Gastroesophageal sphincter (tissue), 4 donors: ENCODE results near the gene NKX2-1. TPM values are rescaled to one million over a fixed set of nuclear protein-coding genes. Genes with fewer than 3 reads are reported as not detected.

Source experiments
- ATAC-seq: fragments of 150-250 bp; one replicate; pipeline ENCODE4 v1.9.1; 2016; ENCODE audit warnings: mild to moderate bottlenecking, moderate library complexity
- H3K27ac ChIP-seq, 4 donors: fragments of 200-600 bp; sonication (generic) in 3 of 4; 1 replicate in 3 of 4; 2 replicates in 1 of 4; pipeline ENCODE4 v1.5.1; 2016 to 2019
- H3K27me3 ChIP-seq: fragments of 200-600 bp; sonication (generic); one replicate; pipeline ENCODE4 v1.5.1; 2019
- H3K36me3 ChIP-seq, 2 donors: fragments of 200-600 bp; sonication (generic); one replicate each; pipeline ENCODE4 v1.5.1; 2019; ENCODE audit warnings: control low read depth in 1 of 2
- H3K4me1 ChIP-seq, 3 donors: fragments of 200-600 bp; sonication (generic); 1 replicate in 2 of 3; 2 replicates in 1 of 3; pipeline ENCODE4 v1.5.1; 2016 to 2019; ENCODE audit warnings: control low read depth in 2 of 3
- H3K4me3 ChIP-seq, 2 donors: fragments of 200-600 bp; sonication (generic); one replicate each; pipeline ENCODE4 v1.5.1; 2019; ENCODE audit warnings: mild to moderate bottlenecking in 1 of 2, moderate library complexity in 1 of 2
- H3K9me3 ChIP-seq, 3 donors: fragments of 200-600 bp; sonication (generic); one replicate each; pipeline ENCODE4 v1.5.1; 2017 to 2019; ENCODE audit warnings: control low read depth in 2 of 3
- EP300 ChIP-seq: sonication (generic); formaldehyde crosslinking; IDR thresholded peaks from one replicate; pipeline ENCODE4 v1.6.1; 2017; ENCODE audit warnings: antibody characterized with exemption, mild to moderate bottlenecking
- POLR2A ChIP-seq, 2 donors: fragments of 450-650 bp; IDR thresholded peaks; one replicate each; pipeline ENCODE4 v1.6.1; 2017; ENCODE audit warnings: antibody characterized with exemption in 2 of 2, mild to moderate bottlenecking in 2 of 2, moderate library complexity in 1 of 2
- POLR2AphosphoS5 ChIP-seq: sonication (generic); formaldehyde crosslinking; IDR thresholded peaks from one replicate; pipeline ENCODE4 v1.6.1; 2017; ENCODE audit warnings: antibody characterized with exemption
- WGBS, 2 donors: methylation state at CpG; one replicate each; pipeline ENCODE4 v1.1.5; 2018; ENCODE audit warnings: low coverage in 1 of 2; 5-methylcytosine and 5-hydroxymethylcytosine counted together
- total RNA-seq, 4 donors: library from RNA; depleted of rRNA; stranded (reverse); fragments of >200 nt; gene quantifications; one replicate each; pipeline ENCODE4 v1.1.0, GENCODE V29; 2016
- TF ChIP-seq, protein P1 (sequence below), 4 experiments: fragments of 200-600 bp in 2 of 4; fragments of 450-650 bp in 2 of 4; sonication (generic) in 1 of 4; IDR thresholded peaks; one replicate each; pipeline ENCODE4 v1.5.1; 2017 to 2019; ENCODE audit warnings: antibody characterized with exemption in 4 of 4, mild to moderate bottlenecking in 2 of 4, moderate library complexity in 2 of 4

The NKX2-1 gene
- total RNA-seq, 4 donors from 2014 or later: not detected

DNA sequence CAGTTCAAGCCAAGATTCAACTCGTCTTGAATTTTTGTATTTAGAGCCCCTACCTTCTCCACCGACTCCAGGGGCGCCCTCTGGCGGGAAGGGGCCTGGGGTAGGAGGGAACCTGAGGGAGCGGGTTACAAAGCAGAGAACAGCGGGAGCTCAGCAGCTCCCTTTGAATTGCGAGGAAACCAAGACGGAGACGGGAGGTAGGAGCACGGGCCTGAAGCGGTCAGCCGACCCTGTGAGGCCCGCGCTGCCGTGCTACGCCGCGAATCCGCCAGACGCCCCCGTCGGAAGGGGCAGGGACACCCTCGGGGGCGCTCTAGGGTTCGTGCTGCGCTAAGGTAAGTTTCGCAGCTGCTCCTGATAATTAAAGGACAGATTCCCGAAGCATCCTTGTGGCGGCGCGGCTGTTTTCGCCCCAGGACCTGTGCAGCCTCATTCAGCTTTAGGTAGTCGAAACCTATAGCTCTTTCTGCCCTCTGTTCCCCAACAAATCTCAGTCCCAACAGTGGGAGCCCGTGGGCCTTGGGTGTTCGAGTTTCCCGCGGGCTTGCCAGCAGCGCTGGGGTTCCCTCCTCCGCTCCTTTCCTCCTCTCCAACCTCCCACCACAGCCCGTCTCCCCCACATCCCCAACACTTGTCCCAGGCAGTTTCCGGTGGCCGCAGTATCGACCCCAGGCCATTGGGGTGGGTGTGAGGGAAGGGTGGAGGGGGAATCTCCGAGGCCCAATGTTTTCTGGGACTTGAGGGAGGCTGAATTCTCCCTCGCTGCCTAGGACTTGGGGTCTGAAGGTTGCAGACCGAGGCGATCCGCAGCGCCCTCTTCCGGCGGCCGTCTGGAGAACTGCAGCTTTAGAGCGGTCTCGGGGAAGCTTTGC is 5.1 kb upstream of the NKX2-1 start:
- 0 to 4% methylated on average over 1 to 4 of the region's 54 CpGs for WGBS, 2 donors
- H3K9me3 ChIP-seq: no peaks in the 10 kb centered on the region
- ATAC-seq: no peak
- H3K36me3 ChIP-seq: no peaks in the 10 kb centered on the region
- no peak overlapping the region for H3K27ac ChIP-seq
- TF ChIP-seq POLR2A (IDR thresholded peaks at IDR 0.05) (no peak), POLR2AphosphoS5 (no peak), EP300 (no peak)
- TF ChIP-seq, protein P1, sequence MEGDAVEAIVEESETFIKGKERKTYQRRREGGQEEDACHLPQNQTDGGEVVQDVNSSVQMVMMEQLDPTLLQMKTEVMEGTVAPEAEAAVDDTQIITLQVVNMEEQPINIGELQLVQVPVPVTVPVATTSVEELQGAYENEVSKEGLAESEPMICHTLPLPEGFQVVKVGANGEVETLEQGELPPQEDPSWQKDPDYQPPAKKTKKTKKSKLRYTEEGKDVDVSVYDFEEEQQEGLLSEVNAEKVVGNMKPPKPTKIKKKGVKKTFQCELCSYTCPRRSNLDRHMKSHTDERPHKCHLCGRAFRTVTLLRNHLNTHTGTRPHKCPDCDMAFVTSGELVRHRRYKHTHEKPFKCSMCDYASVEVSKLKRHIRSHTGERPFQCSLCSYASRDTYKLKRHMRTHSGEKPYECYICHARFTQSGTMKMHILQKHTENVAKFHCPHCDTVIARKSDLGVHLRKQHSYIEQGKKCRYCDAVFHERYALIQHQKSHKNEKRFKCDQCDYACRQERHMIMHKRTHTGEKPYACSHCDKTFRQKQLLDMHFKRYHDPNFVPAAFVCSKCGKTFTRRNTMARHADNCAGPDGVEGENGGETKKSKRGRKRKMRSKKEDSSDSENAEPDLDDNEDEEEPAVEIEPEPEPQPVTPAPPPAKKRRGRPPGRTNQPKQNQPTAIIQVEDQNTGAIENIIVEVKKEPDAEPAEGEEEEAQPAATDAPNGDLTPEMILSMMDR (IDR thresholded peaks at IDR 0.05): peak in 1 of 4 experiments; percentile 17
- peaks cover 0 to 49% (median 4%) of the 10 kb centered on the region in 3 donors for H3K4me1 ChIP-seq
- H3K4me3 ChIP-seq: no peak overlapping the region
- peaks cover 94% of the 10 kb centered on the region for H3K27me3 ChIP-seq

DNA sequence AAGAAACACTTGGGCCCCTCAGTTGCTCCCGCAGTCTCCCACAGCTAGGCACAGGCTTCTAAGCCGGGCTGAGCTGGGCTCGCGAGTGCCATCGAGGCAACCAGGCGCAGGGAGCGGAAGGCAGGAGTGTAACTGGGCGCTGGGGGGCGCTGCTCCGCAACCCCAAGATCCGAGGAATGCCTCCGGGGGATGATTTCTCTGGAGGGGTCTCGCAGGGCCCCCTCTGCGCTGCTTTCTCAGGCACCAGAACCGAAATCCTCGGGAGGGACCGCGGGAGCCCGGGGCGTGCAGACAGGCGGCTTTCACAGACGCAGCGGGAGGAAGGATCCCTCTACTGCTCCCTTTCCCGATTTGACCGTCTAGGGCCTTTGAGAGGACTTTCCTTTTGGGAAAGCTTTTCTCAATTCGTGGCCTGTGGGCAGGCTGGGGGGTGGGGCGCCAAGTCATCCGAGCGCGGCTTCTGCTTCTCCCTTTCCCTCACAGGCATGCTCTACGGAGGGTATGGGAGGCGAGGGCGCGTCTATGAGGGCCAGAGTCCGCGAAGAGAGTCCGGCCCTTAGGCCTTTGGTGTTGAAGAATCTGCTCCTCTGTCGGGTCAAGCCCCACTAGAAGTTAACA is 4.3 kb upstream of the NKX2-1 start:
- H3K9me3 ChIP-seq: no peaks in the 10 kb centered on the region
- H3K27me3 ChIP-seq: peaks cover 100% of the 10 kb centered on the region
- no peak overlapping the region for H3K27ac ChIP-seq
- WGBS, 2 donors: 0 to 12% methylated on average over 3 to 4 of the region's 38 CpGs
- no peak for ATAC-seq
- no peak overlapping the region for H3K4me3 ChIP-seq
- H3K36me3 ChIP-seq: no peaks in the 10 kb centered on the region
- H3K4me1 ChIP-seq: peaks cover 0 to 57% (median 12%) of the 10 kb centered on the region in 3 donors
- TF ChIP-seq POLR2A (IDR thresholded peaks at IDR 0.05) (no peak), EP300 (no peak), POLR2AphosphoS5 (no peak)
- TF ChIP-seq, protein P1 (IDR thresholded peaks at IDR 0.05): no peak

DNA sequence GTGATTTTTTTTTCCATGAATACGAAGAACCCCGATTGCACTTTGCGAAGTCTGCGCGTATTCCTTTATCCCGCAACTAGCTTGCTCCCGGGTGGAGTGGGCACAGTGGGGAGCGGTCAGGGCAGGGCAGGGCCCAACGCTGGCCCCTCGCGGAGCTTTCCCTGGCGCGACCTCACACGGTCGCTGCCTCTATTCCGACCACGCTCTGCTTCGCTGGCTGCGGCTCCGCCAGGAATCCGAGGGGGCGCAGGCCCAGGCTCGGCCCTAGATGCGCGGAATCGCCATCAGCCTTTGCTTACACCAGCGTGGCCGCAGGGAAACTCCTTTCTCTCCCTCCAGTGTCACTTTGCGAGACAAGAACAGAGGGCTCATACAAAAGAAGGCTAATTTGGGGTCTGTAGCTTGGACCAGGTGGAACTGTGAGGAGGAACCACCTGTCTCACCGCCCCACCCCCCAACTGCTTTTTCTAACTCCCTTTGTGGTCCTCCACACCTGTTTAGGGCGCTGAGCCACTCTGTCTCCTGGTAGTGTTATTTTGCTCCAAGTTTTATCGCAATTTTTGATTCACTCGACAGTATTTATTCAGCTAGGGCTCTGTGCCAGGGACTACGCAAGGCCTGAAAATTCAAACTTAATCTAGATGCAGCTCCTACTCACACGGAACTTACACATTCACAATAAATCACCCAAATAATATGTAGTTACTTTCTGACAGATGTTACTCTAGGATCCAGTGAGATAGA is 3.1 kb upstream of the NKX2-1 start:
- no peaks in the 10 kb centered on the region for H3K36me3 ChIP-seq
- no peaks in the 10 kb centered on the region for H3K9me3 ChIP-seq
- no peak overlapping the region for H3K4me3 ChIP-seq
- H3K4me1 ChIP-seq: peaks cover 0 to 68% (median 19%) of the 10 kb centered on the region in 3 donors
- 10 to 12% methylated on average over 2 to 6 of the region's 35 CpGs for WGBS, 2 donors
- H3K27me3 ChIP-seq: peaks cover 100% of the 10 kb centered on the region
- TF ChIP-seq, protein P1 (IDR thresholded peaks at IDR 0.05): no peak
- no peak for TF ChIP-seq EP300
- TF ChIP-seq POLR2A (IDR thresholded peaks at IDR 0.05): no peak
- no peak for TF ChIP-seq POLR2AphosphoS5
- ATAC-seq: no peak
- H3K27ac ChIP-seq: no peak overlapping the region

DNA sequence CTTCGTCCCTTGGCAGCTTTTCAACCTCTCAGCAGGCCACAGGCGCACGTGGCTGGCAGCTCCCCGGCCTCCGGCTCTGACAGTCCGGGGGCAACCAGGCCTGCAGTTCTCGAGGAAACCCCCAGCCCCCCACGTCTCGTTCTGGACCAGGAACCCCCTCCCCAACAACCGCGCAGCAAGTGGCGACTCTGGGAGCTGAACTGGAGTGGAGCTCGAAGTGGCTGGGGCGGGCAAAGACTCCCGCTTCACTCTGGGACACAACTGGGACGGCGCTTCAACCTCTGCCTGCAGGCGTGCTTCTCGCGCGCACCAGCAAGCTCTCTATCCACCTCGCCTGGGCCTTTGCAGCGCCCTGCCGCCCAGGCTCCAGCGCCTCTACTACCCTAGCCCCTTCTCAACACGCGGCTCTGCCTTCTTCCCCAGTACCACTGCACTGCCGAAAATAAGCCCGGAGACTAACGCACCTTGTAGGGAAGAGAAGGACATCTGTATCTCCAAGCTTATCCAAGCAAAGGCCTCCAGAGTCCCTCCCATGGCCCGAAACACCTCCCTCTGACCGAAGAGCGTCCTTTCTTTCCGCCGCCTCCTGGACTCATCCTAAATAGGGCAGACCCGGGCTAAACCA is 2.4 kb upstream of the NKX2-1 start:
- 1 to 6% methylated on average over 18 of the region's 36 CpGs for WGBS, 2 donors
- no peak overlapping the region for H3K4me3 ChIP-seq
- TF ChIP-seq POLR2AphosphoS5: no peak
- TF ChIP-seq EP300: no peak
- no peak for TF ChIP-seq POLR2A (IDR thresholded peaks at IDR 0.05)
- TF ChIP-seq, protein P1 (IDR thresholded peaks at IDR 0.05): no peak
- H3K4me1 ChIP-seq: peaks cover 0 to 75% (median 19%) of the 10 kb centered on the region in 3 donors
- H3K27me3 ChIP-seq: peaks cover 100% of the 10 kb centered on the region
- H3K27ac ChIP-seq: no peak overlapping the region
- no peak for ATAC-seq
- no peaks in the 10 kb centered on the region for H3K9me3 ChIP-seq
- no peaks in the 10 kb centered on the region for H3K36me3 ChIP-seq
